Activated T-cell treated with anti-CD3 and anti-CD28 coated beads for 24 hours (primary cell): ENCODE results near the gene MAP1LC3B.

Source experiments
- DNase-seq: peaks from one replicate; pipeline ENCODE4 v3.0.0-alpha.2; 2020; ENCODE audit warnings: low read depth

Gene MAP1LC3B

GRCh38 chr16:87409781-87410180 is 17.6 kb downstream of the MAP1LC3B start:
- DNase-seq = no peak

DNA sequence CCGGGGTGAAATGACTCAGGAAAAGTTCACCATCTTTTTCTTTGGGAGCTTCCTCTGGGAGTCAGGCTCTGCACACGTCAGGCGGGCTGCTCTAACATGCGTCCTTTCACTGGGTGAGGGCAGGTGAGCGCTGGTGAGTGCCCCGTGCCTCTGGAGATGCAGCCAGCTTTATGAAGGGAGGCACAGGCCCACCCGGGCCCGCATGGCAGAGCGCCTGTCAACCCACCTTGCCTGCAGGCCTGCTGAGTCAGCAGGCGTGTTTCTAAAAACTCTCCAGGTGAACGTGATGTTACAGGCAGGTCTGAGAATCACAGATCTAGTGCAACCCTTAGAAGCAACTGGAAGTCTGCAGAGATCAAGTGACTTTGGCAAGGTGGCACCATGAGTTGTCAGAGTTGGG is 18.4 kb downstream of the MAP1LC3B start:
- DNase-seq = no peak

- no peak for DNase-seq
Observed at GRCh38 chr16:87410968-87411367, 18.8 kb downstream of the MAP1LC3B start.

DNA sequence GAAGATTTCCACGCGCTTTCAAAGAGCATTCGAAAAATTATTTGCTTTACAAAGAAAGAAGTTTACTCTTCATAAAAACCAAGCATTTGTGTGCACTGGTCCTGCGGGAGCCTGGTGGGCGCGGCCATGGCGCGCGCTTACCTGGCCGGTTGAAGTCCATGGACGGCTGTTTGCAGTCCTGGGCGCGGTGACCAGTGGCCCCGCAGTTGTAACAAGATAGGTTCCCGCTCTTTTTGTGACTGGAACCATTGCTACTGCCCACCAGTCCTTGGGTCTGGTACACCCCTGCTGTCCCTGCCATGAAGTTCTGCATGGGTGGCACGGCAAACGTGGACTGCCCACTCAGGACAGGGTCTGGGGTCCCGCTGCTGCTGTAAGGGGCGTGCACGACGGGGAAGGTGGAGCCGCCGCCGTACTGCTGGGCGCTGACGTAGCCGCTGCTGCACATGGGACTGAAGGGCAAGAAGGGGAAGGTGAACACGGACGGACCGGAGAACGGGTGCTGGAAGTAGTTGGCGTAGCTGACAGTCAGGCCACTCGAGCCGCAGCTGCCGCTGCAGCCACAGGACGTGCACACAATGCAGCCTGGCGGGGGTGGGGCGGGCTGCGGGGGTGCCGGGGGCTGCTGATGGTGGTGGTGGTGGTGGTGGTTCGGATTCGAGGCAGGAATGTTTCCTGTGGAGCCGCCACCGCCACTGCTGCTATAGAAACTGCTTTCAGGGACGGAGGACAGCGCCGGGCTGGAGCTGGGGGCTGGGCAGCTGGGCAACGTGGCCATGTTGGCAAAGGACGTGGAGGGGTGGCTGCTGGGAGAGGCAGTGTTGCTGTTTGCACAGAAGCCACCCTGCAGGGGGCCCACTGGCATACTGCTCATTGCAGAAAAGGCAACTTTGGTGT is 19.5 kb downstream of the MAP1LC3B start:
- no peak for DNase-seq

GRCh38 chr16:87412371-87412995 is 20.3 kb downstream of the MAP1LC3B start:
- DNase-seq = no peak

GRCh38 chr16:87412996-87413421 is 20.9 kb downstream of the MAP1LC3B start:
- no peak for DNase-seq

DNA sequence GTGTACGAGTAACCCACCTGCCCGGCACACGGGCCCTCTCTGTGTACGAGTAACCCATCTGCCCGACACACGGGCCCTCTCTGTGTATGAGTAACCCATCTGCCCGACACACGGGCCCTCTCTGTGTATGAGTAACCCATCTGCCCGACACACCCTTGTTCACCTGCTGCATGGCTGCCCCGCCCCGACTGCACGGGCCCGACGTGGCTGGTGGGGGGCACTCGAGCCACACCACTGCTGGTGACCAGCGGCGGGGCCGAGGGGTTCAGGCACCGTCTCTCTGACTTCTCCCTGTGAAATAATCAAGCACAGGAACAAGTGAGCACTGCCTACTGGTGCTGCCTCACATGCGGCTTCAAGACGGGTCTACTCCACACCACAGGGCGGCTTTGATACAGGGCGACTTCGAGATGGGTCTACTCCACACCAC is 22.1 kb downstream of the MAP1LC3B start:
- DNase-seq = no peak

DNA sequence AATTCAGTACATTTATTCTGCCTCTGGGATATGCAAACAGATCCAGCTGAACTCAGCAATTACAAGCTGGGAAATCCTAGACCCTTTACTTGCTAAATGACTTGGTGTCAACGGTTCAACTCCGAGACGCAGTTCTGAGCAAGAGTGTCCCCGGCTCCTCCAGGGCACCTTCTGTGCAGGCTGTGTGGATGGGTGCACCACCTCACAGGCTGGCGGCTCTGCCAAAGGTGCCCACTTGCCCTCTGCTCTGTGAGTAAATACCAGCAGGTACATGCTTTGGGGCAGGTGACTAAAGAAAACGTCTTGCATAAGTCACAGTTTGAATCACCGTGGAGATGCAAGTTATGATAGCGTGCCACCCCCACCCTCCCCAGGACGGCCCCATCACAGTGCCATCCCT is 23.3 kb downstream of the MAP1LC3B start:
- DNase-seq = no peak

DNA sequence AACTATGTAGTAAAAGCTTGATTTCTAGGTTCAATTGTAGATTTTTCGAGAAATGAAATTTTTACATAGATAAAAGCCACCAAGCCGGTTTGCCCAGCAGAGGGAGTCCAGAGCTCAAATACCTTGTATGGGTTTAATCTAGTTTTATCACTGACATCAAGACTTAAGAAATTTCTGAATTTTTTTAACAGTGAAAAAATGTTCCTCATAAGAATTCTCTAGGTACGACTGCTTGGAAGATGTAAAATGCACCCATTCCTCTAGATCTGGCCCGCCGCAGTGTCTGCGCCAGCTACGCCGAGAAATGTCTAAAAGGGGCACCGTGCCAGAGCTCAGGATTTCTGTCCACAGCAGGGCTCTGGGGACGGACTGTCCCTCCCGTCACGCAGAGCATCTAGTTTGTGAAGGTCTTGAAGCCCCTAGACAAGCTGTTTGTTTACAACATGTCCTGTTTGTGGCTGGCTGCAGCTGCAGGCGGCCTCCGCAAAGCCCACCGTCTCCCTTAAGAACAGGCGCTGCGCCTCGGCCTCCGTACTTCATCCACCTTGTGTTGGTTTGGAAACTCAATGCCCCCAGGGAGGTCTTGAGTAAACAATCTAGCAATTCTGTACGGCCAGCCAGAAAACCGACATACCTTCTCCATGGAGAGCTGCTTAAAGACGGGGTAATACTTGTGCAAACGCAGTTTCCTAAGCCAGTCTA is 24.8 kb downstream of the MAP1LC3B start:
- no peak for DNase-seq

GRCh38 chr16:87417528-87417910 is 25.4 kb downstream of the MAP1LC3B start:
- DNase-seq = no peak

GRCh38 chr16:87418216-87418615 is 26.1 kb downstream of the MAP1LC3B start:
- DNase-seq = no peak

GRCh38 chr16:87418644-87419043 is 26.5 kb downstream of the MAP1LC3B start:
- no peak for DNase-seq

DNA sequence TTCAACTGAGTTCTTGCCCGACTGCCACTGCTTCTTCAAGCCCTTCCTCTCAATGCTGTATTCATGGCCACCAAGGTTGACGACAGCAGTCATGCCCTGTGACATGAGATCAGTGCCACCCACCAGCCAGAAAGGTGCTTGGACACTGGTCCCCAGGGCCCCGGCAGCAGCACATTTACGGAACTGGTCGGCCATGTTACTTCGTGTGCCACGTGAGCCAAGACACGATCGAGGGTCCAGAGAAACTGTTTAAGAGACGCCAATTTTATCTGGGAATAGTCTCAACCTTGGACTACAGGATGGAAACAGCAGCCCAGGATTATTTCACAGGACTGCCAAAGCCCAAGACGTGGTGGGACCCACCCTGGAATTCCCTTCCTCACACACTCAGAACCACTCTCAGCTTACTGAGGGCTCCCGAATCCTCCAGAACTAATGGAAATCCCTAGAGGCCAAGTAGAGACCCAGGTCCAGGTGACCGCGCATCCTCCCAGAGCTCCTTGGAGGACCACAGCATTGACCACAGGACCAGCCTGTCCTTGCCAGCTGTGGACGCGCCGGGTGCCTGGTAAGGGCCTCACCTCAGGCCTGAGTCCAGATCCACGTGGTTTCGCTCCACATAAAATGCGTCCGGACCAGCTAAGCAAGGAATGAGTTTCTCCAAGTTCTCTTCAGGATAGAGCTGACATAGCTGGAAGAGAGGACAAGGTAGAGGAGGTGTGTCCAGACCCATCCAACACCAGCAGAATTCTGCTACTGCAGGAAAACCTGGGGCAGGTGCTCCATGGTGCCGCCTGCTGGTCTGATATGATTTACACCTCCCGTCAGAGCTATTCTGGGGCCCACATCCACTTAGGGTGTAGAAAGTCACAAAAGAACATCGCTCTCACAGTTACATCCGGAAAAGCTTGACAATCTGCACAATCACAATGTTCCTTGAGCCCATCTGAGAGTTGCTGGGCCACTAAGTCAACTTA is 28.2 kb downstream of the MAP1LC3B start:
- DNase-seq = no peak

DNA sequence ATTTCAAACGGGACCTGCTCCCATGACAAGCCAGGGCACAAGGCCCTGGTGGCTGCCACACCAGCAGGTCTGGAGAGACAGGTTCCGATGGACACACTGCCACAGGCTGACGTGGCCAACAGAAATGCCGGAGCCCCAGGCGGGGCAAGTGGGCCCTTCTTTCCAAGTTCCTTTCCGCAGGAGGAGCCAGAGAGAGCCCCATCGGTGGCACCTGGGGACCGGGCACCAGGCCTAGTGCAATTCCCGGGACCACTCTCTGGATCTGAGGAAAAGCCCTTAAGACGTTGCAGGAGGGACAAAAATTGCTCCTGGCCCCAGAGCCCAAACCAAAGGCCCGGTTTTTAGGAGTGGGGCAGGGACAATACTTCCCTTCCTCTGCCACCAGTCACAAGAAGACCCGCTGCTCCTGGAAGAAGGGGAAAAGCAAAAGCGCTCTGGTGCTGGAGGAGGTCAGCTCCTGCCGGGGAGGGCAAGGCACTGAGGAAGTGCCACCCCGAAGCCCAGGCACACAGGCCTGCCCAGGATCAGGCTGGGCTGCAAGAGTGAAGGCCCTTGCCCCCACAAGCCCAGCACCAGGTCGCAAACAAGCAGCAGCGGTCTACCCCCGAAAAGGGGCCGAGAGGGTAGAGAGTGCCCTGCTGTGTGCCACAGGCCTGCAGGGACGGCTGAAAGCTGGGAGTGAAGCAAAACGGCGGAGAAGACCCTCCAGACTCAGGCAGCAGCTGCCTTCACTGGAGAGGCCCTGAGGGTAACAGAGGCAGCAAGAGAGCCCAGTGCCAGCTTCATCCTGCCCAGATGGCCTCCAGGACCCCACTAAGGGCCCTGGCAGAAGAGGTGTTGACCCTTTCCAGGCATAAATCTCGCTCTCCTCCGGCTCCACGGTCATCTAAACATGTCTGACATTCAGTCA is 29.1 kb downstream of the MAP1LC3B start:
- no peak for DNase-seq

- DNase-seq = no peak
Observed at GRCh38 chr16:87422106-87422505, 30.0 kb downstream of the MAP1LC3B start.

- DNase-seq = no peak
Observed at GRCh38 chr16:87423429-87423828, 31.3 kb downstream of the MAP1LC3B start.

GRCh38 chr16:87424266-87424665 is 32.1 kb downstream of the MAP1LC3B start:
- DNase-seq = no peak

GRCh38 chr16:87425941-87426340 is 33.8 kb downstream of the MAP1LC3B start:
- DNase-seq = no peak

DNA sequence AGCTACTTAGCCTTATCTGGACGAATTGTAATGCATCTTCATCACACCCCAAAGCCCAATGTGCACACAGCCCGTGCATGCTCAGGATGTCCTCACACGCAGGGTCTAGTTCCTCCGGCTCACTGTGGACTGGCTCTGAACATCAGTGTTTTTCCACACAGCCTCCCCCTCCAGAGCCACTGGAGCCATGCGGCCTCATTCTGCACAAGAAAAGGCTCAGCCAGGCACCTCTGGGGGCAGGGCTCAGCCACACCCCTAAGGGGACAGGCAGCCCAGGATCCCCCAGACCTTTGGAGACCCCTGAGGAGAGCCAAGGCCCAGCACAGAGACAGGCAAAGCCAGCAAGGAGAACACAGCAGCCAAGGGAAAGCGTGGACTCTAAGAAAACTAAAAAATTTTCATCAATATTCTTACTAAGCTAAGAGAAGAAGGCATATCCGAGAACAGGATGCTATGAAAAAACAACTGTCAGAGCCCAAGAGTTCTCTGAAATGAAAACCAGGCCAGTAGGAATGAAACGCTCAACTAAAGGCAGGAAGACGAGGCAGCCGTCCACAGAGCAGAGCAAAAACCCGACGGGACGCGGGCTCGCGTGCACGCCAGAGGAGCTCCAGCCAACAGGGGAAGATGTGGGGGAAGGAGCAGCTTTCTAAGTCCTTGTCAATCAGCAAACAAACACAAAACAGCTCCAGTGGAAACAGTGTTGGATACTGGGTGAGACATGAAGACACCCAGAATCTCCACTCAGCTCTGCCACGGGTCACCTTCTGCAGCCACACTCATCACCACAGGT is 34.5 kb downstream of the MAP1LC3B start:
- no peak for DNase-seq

- no peak for DNase-seq
Observed at GRCh38 chr16:87431926-87432325, 39.8 kb downstream of the MAP1LC3B start.
